Smooth muscle cell (in vitro differentiated cells): ENCODE results near the gene SLC9A9. TPM values are rescaled to one million over a fixed set of nuclear protein-coding genes. Genes with fewer than 3 reads are reported as not detected.

Experiments
- DNase-seq: peaks from one replicate; lab custom pipeline; 2025; ENCODE audit not compliant: unreplicated experiment; lab: John Stamatoyannopoulos, UW
- H2AFZ ChIP-seq: fragments of 200-600 bp; sonication (generic); 2 replicates; pipeline ENCODE4 v1.6.0; 2016; ENCODE audit warnings: antibody characterized with exemption, low read depth, mild to moderate bottlenecking
- H3F3A ChIP-seq: fragments of 200-600 bp; sonication (generic); 2 replicates; pipeline ENCODE4 v1.6.0; 2017; ENCODE audit warnings: antibody characterized with exemption, low read depth
- H3K27ac ChIP-seq: fragments of 200-600 bp; sonication (generic); 2 replicates; pipeline ENCODE4 v1.5.1; 2016; ENCODE audit warnings: low read depth, mild to moderate bottlenecking
- H3K27me3 ChIP-seq: fragments of 200-600 bp; sonication (generic); 2 replicates; pipeline ENCODE4 v1.6.1; 2016; ENCODE audit warnings: low read depth, mild to moderate bottlenecking
- H3K36me3 ChIP-seq: fragments of 200-600 bp; sonication (generic); 2 replicates; pipeline ENCODE4 v1.5.1; 2016; ENCODE audit warnings: low read depth
- H3K4me1 ChIP-seq: fragments of 200-600 bp; sonication (generic); 2 replicates; pipeline ENCODE4 v1.5.1; 2016; ENCODE audit warnings: low read depth
- H3K4me2 ChIP-seq: fragments of 200-600 bp; sonication (generic); 2 replicates; pipeline ENCODE4 v1.6.0; 2016; ENCODE audit warnings: mild to moderate bottlenecking
- H3K4me3 ChIP-seq: fragments of 200-600 bp; sonication (generic); 2 replicates; pipeline ENCODE4 v1.5.1; 2016; ENCODE audit warnings: mild to moderate bottlenecking
- H3K79me2 ChIP-seq: fragments of 200-600 bp; sonication (generic); 2 replicates; pipeline ENCODE4 v1.6.0; 2016; ENCODE audit warnings: low read depth, mild to moderate bottlenecking
- H3K9ac ChIP-seq: fragments of 200-600 bp; sonication (generic); 2 replicates; pipeline ENCODE4 v1.6.0; 2016; ENCODE audit warnings: low read depth
- H3K9me3 ChIP-seq: fragments of 200-600 bp; sonication (generic); replicated peaks from 2 replicates; pipeline ENCODE4 v1.5.1; 2016; ENCODE audit warnings: low read depth
- H4K20me1 ChIP-seq: fragments of 200-600 bp; sonication (generic); 2 replicates; pipeline ENCODE4 v1.6.0; 2016; ENCODE audit warnings: low read depth
- CTCF ChIP-seq: fragments of 200-600 bp; sonication (generic); IDR thresholded peaks from 2 replicates; pipeline ENCODE4 v1.5.1; 2017; ENCODE audit warnings: borderline replicate concordance, mild to moderate bottlenecking, antibody characterized with exemption; ENCODE audit not compliant: insufficient read depth, poor library complexity, severe bottlenecking
- WGBS: methylation state at CpG from one replicate; pipeline ENCODE4 v1.1.7; 2016; ENCODE audit warnings: low lambda C conversion rate; 5-methylcytosine and 5-hydroxymethylcytosine counted together
- polyA plus RNA-seq: library from polyadenylated mRNA; unstranded; fragments of >200 nt; fragmentation: Nextera tagmentation; extraction: Ambion mirVana; gene quantifications from 2 replicates; pipeline ENCODE4 v1.2.1, GENCODE V29; 2016
- total RNA-seq: library from RNA; depleted of rRNA; stranded (reverse); fragments of >200 nt; gene quantifications from 2 replicates; pipeline ENCODE4 v1.2.3, GENCODE V29; 2014

Gene SLC9A9
- total and polyA plus RNA-seq, 2 experiments from 2014 or later: 4.0 to 8.9 TPM

GRCh38 chr3:143298380-143298779, 549.9 kb downstream of the SLC9A9 start:
- no peaks in the 10 kb centered on the region for H3K27me3 ChIP-seq
- TF ChIP-seq CTCF: no peak

GRCh38 chr3:143295201-143296080, 552.8 kb downstream of the SLC9A9 start:
- no peaks in the 10 kb centered on the region for H3K9me3 ChIP-seq
- H2AFZ ChIP-seq: no peak overlapping the region
- no peaks in the 10 kb centered on the region for H3K27me3 ChIP-seq
- H3K79me2 ChIP-seq: no peaks in the 10 kb centered on the region
- H4K20me1 ChIP-seq: no peaks in the 10 kb centered on the region
- H3K9ac ChIP-seq: no peak overlapping the region
- no peaks in the 10 kb centered on the region for H3K36me3 ChIP-seq
- no peaks in the 10 kb centered on the region for H3K4me1 ChIP-seq
- no peaks in the 10 kb centered on the region for H3F3A ChIP-seq
- WGBS: 52% methylated on average over 4 of the region's 4 CpGs
- DNase-seq: no peak
- no peak overlapping the region for H3K4me3 ChIP-seq
- H3K27ac ChIP-seq: no peak overlapping the region
- H3K4me2 ChIP-seq: no peak overlapping the region
- TF ChIP-seq CTCF: no peak

More at GRCh38 chr3:143298380-143298779, 549.9 kb downstream of the SLC9A9 start:
- Histone ChIP-seq H3K9ac (no peak overlapping the region), H3K4me3 (no peak overlapping the region), H2AFZ (no peak overlapping the region), H3K79me2 (no peaks in the 10 kb centered on the region), H3K4me2 (no peak overlapping the region), H3K9me3 (no peaks in the 10 kb centered on the region), H3K27ac (no peak overlapping the region), H4K20me1 (no peaks in the 10 kb centered on the region), H3K4me1 (no peaks in the 10 kb centered on the region), H3F3A (peaks cover 5% of the 10 kb centered on the region), H3K36me3 (no peaks in the 10 kb centered on the region)
- no peak for DNase-seq

- no peak overlapping the region for H3K4me2 ChIP-seq
- H3K9me3 ChIP-seq: no peaks in the 10 kb centered on the region
- H3K36me3 ChIP-seq: no peaks in the 10 kb centered on the region
- H3K79me2 ChIP-seq: no peaks in the 10 kb centered on the region
- no peaks in the 10 kb centered on the region for H3K4me1 ChIP-seq
- 90% methylated on average over 5 of the region's 5 CpGs for WGBS
- no peak overlapping the region for H3K9ac ChIP-seq
- H3F3A ChIP-seq: no peaks in the 10 kb centered on the region
- no peak overlapping the region for H2AFZ ChIP-seq
- no peak for TF ChIP-seq CTCF
- H3K27me3 ChIP-seq: no peaks in the 10 kb centered on the region
- H3K27ac ChIP-seq: no peak overlapping the region
- no peak for DNase-seq
- H4K20me1 ChIP-seq: no peaks in the 10 kb centered on the region
- no peak overlapping the region for H3K4me3 ChIP-seq
Observed at GRCh38 chr3:143294188-143294587, 554.1 kb downstream of the SLC9A9 start.

GRCh38 chr3:143291836-143292447, 556.3 kb downstream of the SLC9A9 start:
- DNase-seq: no peak
- no peaks in the 10 kb centered on the region for H3K79me2 ChIP-seq
- no peaks in the 10 kb centered on the region for H4K20me1 ChIP-seq
- no peaks in the 10 kb centered on the region for H3K27me3 ChIP-seq
- no peaks in the 10 kb centered on the region for H3K4me1 ChIP-seq
- H3K27ac ChIP-seq: no peak overlapping the region
- no peaks in the 10 kb centered on the region for H3K9me3 ChIP-seq
- TF ChIP-seq CTCF: no peak
- H3F3A ChIP-seq: no peaks in the 10 kb centered on the region
- no peak overlapping the region for H3K4me2 ChIP-seq
- no peak overlapping the region for H3K9ac ChIP-seq
- 74% methylated on average over 3 of the region's 3 CpGs for WGBS
- no peaks in the 10 kb centered on the region for H3K36me3 ChIP-seq
- no peak overlapping the region for H3K4me3 ChIP-seq
- no peak overlapping the region for H2AFZ ChIP-seq
